HG02840 (cell line): ENCODE measurements around the gene C9orf85.
"Not testable (repeated sequence)": the region's sequence is repeated elsewhere in the genome, so short reads cannot be mapped to it uniquely, and the experiment has no call there.

Experiments
- ATAC-seq: cut with Tn5 transposase; IDR thresholded peaks from one replicate; pipeline ENCODE4 v1.9.1; 2021; ENCODE audit warnings: mild to moderate bottlenecking, moderate library complexity, moderate number of reproducible peaks; ENCODE audit not compliant: unreplicated experiment, low FRiP score

Gene C9orf85

GRCh38 chr9:71986900-71987299 lies 75.5 kb downstream of the C9orf85 start:
- ATAC-seq: no peak

- ATAC-seq: no peak
These were observed 76.3 kb downstream of the C9orf85 start for GRCh38 chr9:71987471-71988371.

GRCh38 chr9:71990466-71990865 lies 79.0 kb downstream of the C9orf85 start:
- no peak for ATAC-seq

- no peak for ATAC-seq
These were observed 94.0 kb downstream of the C9orf85 start for GRCh38 chr9:72005451-72005850.

- ATAC-seq: no peak
These were observed 95.1 kb downstream of the C9orf85 start for GRCh38 chr9:72006501-72006900.

GRCh38 chr9:72007726-72008125 lies 96.3 kb downstream of the C9orf85 start:
- not testable (repeated sequence) for ATAC-seq

- no peak for ATAC-seq
These were observed 101.2 kb downstream of the C9orf85 start for GRCh38 chr9:72012646-72013045.

GRCh38 chr9:72013292-72013760 lies 101.9 kb downstream of the C9orf85 start:
- ATAC-seq: no peak

GRCh38 chr9:72022841-72023240 lies 111.4 kb downstream of the C9orf85 start:
- ATAC-seq: no peak
